NCI-H2107 (cell line): ENCODE results near the gene MYL11.
"Not testable (repeated sequence)": the region's sequence is repeated elsewhere in the genome, so short reads cannot be mapped to it uniquely, and the experiment has no call there.

Experiments used
- DNase-seq: peaks from one replicate; lab custom pipeline; 2025; lab: John Stamatoyannopoulos, UW

The MYL11 gene

DNA sequence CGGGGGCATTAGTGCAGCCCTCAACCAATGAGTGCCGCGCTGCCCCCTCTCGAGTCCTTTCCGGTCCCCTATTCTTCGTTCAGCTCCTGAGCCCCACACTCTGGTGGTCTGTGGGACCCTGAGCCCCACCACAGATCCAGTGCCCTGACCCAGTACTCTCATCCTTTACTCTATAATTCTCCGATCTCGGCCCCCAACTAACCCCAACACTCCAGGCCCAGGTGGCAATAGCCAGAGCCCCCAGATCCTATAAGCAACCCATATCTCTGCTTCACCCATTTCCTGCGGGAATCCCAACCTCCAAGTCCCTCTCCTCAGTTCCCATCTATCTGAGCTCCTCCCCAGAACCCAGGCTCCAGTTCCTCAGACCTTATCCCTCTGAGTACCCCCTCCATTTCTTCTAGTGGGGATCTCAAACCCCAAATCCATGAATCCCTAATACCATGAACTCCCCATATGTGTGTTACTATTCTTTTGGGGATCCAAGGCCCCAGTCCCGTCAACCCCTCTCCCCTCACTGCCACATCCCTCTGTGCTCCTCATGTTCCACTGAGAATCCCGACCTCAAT lies 3.3 kb upstream of the MYL11 start:
- no peak for DNase-seq

DNA sequence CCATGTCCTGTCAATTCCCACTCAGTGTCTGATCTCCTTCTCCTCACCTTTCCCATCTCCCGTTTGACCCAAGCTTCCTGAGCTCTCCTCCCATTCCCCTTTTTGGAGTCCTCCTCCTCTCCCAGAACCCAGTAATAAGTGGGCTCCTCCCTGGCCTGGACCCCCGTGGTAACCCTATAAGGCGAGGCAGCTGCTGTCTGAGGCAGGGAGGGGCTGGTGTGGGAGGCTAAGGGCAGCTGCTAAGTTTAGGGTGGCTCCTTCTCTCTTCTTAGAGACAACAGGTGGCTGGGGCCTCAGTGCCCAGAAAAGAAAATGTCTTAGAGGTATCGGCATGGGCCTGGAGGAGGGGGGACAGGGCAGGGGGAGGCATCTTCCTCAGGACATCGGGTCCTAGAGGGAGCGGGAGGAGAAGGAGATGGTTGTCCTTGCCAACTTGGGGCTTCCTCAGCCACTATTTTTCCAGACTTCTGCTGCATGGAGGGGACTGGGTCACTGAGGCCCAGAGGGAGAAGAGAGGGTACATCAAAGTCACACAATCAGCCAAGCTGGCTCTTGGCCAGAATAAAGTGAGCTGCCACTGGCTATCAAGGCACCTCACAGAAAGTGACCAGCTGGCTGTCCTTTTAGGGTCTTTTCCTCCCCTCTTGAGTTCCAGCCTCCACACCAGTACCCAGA lies 2.4 kb upstream of the MYL11 start:
- no peak for DNase-seq

DNA sequence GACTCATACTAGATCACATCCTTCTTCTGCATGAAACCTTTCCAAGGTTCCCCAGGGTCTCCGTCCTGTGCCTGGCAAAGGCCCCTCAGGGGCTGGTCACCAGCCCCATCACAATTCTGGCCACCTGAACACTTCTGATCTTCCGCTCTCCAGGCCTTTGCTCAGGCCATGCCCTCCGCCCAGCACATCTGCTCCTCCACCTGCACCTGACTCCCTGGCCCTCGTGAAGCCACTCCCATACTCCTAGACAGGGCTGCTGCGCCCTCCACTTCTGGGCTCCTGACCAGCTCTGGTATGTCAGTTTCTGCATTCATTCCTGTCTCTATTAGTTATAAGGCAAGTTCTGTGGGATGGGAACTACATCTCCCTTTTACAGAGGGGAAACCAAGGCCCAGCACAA lies 1.9 kb upstream of the MYL11 start:
- DNase-seq: no peak

DNA sequence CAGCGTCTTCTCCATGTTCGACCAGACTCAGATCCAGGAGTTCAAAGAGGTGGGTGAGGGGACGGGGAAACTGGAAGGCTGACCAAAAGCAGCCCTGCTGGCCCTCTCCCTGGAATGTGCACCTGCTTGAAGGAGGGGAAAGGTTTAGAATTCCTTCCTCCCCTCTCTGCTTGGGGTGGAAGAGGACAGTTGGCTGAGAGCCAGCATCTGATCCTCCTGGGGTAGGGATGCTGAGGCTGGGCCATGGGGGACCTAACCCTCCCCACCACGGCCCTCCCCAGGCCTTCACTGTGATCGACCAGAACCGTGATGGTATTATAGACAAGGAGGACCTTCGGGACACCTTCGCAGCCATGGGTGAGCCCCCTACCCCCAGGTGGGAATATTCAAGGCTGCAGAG lies 1.3 kb downstream of the MYL11 start:
- no peak for DNase-seq

DNA sequence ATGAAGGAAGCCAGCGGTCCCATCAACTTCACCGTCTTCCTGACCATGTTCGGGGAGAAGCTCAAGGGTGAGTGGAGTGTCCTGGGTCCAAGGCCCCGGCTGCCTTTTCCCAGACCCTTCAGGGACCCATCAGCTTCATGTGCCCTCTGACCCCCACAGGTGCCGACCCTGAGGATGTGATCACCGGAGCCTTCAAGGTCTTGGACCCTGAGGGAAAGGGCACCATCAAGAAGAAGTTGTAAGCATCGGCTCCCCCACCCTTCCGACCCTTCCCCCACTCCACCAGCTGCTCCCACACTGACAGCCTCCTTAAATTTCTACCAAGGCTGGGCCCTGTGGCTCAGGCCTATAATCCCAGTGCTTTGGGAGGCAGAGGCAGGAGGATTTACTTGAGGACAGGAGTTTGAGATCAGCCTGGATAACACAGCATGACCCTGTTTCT lies 1.9 kb downstream of the MYL11 start:
- no peak for DNase-seq

DNA sequence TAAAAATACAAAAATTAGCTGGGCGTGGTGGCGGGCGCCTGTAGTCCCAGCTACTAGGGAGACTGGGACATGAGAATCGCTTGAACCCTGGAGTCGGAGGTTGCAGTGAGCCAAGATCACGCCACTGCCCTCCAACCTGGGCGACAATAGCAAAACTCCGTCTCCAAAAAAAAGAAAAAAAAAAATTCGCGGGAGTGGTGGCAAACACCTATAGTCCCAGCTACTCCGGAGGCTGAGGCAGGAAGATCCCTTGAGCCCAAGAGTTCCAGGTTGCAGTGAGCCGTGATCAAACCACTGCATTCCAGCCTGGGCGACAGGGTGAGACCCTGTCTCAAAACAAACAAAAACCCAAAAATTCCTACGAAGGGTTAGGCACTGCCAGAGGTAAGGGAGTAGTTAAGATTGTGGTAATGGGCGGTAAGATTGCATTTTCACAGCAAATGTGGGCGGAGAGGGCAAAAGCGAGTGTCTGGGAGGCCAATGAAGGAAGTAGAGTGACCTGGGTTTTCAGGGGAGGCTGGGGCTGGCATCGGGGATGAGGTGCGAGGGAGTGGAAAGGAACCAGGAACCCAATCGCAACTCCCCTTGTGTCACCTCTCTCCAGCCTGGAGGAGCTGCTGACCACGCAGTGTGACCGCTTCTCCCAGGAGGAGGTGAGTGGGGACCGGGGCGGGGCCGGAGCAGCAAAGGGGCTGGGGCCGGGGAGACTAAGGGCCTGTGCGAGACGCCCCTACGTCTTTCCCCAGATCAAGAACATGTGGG lies 2.6 kb downstream of the MYL11 start:
- no peak for DNase-seq

DNA sequence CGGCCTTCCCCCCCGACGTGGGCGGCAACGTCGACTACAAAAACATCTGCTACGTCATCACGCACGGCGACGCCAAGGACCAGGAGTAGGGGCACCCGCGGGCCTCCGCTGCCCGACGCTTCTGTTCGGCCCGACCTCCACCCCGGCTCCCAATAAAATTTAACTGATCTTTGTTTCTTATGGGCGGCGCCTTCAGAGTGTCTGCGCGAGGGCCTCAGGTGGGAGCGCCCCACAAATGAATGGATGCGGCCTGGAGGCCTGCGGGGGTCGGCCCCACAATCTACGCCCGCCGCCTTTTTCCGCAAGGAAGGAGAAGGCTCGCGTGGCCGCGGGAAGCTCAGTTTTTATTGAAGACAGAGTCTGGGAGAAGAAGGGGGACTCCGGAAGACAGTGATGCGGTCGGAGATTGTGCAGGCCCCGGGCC lies 3.2 kb downstream of the MYL11 start:
- peak; percentile 45 for DNase-seq

DNA sequence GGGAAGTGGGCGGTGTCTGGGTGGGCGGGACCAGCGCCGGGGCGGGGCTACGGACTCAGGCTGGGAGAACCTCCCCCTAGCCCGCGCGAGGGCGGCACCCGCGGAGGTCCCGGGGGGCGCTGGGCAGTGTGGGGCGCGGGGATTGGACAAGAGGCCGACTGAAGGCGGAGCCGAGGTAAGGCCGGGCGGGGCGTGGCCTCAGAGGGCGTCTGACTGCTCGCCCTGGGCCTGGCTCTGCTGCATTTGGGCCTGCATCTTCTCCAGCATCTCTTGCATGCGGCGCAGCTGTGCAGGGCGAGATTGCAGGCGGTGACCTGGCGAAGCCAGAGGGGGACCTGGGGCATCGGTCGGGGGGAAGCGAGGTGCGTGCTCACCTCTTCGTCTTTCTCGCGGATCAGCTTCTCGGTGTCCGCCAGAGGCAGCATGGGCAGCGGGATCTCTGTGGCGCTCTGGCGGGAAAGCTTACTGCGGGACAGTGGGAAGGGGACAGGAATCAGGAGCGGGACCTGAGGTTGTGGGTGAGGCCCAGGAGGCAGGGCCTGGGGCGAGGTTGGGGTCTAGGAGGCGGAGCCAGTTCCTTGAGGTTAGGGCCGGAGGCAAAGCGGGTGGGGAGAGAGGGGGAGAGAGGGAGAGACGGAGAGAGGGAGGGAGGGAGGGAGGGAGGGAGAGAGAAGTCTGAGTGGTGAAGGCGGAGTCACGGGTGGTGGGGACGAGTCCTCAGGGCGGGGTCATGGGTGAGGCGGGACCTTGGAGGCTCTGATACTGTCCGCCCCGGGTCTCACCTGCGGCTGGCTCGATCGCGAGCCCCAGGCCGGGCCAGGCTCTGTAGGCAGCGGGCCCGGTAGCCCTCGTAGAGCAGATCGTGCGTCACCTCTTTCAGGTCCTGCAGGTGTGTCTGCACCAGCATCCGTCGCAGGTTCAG lies 3.9 kb downstream of the MYL11 start:
- peak; percentile 90 for DNase-seq

DNA sequence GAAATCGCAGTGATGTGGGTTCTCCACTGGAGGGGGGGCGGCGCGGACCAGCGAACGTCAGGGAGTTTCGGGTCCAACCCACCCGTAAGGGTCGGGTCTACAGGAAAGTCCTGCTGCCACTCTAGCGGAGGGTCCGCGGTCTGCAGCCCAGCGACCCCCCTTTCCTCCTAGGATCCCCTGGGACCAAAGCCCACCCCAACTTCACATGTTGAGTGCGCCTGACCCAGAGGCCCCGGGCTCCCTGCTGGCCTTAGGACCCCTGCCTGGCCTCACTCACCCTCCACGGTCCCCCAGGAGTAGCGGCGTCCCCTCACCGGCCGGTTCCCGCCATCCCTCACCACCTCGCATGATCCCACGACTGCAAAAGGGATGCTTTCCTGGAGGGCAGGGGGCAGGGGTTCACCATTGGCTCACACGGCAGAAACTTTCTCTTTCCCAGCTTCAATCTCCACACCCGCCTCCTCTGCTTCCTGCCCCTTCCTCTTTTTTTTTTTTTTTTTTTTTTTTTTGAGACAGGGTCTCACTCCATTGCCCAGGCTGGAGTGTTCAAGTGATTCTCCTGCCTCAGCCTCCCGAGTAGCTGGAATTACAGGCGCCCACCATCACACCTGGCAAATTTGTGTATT lies 4.7 kb downstream of the MYL11 start:
- no peak for DNase-seq

DNA sequence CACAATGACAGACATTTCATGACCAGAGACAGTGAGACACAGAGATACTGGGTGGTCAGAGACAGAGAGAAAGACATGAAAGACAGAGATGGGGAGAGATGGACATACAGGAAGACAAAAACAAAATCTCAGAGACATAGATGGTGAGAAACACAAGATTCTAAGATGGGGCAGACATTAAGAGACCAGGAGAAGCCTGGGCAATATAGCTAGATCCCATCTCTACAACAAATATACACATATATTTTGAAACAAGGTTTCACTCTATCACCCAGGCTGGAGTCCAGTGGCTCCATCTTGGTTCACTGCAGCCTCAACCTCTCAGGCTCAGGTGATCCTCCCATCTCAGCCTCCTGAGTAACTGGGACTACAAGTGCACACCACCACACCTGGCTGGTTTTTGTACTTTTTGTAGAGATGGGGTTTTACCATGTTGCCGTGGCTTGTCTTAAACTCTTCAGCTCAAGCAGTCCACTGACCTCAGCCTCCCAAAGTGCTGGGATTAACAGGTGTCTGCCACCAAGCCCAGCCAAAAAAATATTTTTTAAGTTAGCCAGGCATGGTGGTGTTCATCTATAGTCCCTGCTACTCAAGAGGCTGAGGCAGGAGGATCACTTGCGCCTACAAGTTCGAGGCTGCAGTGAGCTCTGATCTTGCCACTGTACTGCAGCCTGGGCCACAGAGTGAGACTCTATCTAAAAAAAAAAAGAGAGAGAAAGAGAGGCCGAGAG lies 5.6 kb downstream of the MYL11 start:
- no peak for DNase-seq

DNA sequence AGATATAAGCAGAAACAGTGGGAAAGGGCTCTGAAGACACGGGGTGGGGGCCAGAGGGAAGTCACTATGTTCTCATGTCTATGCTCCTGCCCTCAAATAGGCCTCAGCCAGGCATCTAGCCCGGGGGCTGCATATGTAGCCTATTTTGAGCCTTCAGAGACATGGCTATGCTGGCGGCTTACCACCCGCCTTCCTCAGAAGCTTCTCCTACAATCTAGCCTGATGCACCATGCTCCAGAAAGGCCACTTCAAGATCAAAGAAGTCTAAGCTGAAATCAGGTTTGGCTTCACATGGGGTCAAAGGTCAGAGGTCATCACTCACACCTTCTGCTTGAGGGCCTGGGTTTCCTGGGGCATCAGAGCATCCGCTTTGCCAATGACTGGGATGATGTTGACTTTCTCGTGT lies 6.2 kb downstream of the MYL11 start:
- no peak for DNase-seq

DNA sequence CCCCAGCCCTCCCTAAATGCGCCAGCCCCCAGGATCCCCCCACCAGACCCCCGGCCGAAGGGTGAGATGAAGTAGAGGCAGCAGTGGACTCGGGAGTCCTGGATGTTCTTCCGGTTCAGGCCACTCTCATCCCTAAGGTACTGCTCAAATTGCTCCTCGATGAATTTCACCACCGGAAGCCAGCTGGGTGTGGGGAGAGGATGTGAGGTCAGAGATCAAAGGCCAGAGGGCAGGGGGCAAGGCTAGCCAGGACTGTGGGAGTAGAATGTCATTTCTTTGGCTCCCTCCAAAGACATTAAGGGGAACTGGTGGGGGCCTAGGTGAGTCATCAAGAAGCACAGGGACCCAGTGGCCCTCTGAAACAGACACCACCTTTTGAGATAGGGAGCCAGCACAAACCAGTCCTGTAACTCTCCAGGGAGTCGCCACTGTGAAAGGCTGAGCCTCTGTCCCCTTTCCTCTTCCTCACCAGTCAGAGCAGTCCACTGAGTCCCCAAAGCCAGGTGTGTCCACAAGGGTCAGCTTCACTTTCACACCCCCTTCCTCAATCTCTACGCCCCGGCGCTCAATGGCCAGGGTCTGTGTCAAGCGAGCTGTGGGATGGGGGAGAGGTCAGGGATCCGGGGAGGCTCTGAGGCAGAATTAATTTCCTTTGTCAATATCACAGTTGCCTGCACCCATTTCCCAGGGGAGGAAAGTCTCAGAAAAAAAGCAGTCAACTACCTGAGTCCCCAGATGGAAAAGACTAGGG lies 6.9 kb downstream of the MYL11 start:
- DNase-seq: no peak

DNA sequence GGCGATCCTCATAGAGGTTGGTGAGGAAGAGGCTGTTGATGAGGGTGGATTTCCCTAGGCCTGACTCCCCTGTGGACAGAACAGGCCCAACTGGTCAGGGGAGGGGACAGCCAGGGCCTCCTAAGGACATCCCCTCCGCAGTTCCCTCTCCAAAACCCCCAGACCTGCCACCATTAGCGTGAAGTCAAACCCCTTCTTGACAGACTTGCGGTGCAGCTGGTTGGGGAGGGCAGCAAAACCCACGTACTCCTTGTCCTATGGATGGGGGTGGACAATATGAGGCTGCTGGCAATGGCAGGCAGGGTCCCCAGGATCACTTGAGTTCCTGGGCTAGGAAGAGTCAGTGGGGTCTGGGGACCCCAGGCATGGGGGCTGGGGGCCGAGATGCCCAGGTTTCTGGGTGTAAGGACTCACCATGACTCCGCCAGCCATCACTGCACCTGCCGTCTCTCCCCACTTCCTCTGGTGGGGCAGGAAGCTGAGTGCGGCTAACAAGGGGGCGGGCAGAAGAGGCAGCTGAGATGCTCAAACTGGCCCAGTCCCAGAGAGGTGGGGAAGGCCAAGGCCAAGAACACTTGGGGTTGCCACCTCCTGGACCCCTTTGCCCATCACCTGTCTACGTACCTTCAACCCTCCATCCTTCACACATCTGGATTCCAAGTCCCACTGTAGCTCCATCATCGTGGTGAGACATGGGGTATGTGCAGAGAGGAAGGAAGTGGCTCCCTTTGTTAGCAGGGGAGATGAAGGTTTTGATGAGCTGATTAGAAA lies 7.7 kb downstream of the MYL11 start, which contains the start of gene SEPTIN1:
SEPTIN1 (minus strand) TSS at position 451 of the 771 bp plus-strand sequence; CDS start at position 432, 19 bp downstream.
- DNase-seq: no peak

DNA sequence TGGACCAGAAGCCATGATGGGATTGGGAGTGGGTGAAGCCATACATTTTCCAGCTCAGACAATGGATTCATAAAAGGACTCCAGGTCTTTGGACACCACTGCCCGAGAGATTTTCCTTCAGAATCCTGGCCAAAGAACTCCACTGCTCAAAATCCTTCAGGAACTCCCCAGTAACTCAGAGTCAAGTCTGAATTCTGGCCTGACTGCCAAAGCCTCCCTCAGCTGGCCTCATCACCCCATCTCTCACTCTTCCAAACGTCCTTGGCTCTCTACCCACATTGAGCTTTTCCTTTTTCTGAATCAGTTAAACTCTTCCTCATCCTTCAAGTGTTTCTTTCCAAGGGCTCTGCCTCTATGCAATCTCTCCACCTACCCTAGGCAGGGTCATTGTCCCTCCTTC lies 8.9 kb downstream of the MYL11 start:
- no peak for DNase-seq

DNA sequence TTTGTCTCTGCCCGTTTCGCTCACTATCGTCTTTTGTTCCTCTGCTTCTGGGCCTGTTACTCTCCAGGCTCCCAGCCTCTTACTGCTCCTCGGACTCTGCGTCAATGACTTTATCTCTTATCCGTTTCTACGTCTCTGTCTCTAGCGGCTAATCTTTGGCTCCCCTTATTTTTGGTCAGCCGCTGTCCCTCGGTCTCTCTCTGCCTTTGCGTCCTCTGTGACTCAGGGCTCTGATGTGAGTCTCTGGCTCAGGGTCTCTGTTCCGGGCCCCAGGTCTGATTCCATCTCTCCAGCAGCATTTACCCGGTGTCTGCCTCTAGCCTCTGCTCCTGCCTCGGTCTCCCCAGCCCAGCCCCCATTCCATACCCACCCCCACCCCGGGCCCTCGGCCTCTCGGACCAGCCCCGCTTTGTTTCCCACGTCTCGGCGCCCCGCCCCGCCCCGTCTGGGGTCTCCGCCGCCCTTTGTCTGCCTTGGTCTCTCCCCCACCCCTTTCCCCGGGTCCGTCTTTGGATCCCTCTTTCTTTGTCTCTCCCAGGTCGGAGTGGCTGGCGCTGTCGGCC lies 20.1 kb downstream of the MYL11 start:
- DNase-seq: no peak

DNA sequence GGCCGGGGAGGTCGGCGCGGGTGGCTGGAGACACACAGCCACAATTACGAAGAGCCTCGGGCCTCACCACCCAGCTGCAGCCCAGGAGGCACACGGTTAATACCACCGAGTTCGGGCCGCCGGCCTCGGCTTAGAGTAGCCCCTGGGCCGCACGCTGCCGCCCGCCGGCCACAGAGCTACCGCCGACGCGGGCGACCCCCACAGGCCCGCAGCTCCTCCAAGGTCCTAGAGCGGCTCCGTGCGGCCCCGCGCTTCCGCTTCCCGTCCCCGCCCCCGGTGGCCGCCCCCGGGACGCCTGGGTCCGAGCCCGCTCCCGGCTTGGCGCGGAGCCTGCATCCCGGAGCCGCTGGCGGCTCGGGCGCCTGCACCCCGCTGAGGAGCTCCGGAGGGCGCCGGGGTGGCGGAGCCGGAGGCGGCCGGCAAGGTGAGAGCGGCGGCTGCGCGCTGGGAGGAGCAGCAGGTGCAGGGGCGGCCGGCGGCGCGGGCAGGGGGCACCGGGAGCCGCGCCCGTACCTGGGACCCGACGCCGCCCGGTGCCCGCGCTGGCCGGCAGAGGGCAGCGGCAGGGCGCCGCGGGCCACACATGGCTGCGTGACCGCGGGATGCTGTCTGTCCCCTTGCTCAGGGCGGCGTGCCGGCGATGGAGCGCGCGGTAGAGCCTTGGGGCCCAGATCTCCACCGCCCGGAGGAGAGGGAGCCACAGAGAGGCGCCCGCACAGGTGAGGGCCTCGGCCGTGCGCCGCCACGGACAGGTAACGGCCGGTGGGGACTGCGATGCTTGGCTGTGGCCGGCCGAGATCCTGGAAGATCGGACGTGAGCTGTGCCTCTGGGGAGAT lies 20.8 kb downstream of the MYL11 start, which contains the start of gene ZNF48:
ZNF48 (plus strand) TSS at position 266 of the 837 bp plus-strand sequence; CDS start at position 641, 375 bp downstream.
- DNase-seq: peak; percentile 86

DNA sequence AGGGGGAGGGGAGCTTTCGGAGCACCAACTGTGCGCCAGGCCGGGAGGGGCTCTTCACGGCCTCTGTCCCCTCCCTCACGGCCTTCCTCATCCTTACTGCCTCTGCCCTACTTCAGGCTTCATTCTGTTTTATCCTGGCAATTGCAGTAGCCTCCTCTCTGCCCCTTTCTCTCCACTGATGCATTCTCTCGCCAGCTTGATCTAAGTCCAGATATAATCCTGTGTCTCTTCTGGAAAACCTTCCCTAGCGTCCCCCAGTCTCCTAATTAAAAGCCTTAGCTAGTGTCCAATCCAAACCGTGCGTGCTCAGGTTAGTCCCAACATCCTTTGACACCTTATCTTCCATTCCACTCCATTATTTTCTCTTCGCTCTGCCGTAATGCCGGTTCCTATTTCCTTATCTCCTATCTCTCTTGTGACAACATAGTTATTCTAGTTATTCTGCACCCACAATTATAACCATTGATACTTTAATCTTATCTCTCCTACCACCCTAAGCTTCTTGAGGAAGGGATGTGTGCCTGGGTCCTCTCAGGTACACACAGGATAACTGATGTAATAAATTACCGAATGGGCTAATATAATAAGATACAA lies 21.5 kb downstream of the MYL11 start:
- no peak for DNase-seq

DNA sequence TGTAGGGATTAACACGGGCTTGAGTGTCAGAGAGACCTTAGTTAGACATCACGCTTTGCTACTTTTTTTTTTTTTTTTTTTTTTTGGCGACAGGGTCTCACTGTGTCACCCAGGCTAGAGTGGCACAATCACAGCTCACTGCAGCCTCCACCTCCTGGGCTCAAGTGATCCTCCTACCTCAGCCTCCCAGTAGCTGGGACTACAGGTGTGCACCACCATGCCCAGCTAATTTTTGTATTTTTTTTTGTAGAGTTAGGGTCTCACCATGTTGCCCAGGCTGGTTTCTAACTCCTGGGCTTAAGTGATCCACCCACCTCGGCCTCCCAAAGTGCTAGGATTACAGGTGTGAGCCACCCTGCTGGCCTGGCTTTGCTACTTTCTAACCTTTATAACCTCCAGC lies 22.0 kb downstream of the MYL11 start:
- not testable (repeated sequence) for DNase-seq
